ENCODE measurements around the gene SIL1. TPM values are rescaled to one million over a fixed set of nuclear protein-coding genes. Genes with fewer than 3 reads are reported as not detected.

Gene SIL1
- polyA plus RNA-seq, 1 donor (not counting 4 experiments of a cell fraction or from before 2014, with no cell fraction given) = 45.4 TPM

- Histone ChIP-seq H4K20me1 (ENCODE audit: control insufficient read depth, extremely low read depth, insufficient read depth, low read length) (no peaks in the 10 kb centered on the region), H2AFZ (ENCODE audit: control insufficient read depth, low read length) (peak overlapping the region; percentile 9), H3K27me3 (ENCODE audit: control insufficient read depth, extremely low read depth, insufficient read depth, low read length) (no peaks in the 10 kb centered on the region), H3K9me3 (ENCODE audit: control insufficient read depth, low read depth, low read length) (no peaks in the 10 kb centered on the region), H3K79me2 (ENCODE audit: control insufficient read depth, insufficient read depth, low read length) (peaks cover 20% of the 10 kb centered on the region), H3K36me3 (ENCODE audit: control insufficient read depth in 2 of 2, extremely low read depth in 1 of 2, insufficient read depth in 2 of 2, low read length in 2 of 2) (peaks cover 2% of the 10 kb centered on the region in 2 experiments), H3K9me1 (ENCODE audit: control insufficient read depth, extremely low read depth, insufficient read depth, low read length) (no peaks in the 10 kb centered on the region), H3K4me3 (ENCODE audit: control insufficient read depth in 2 of 3, extremely low read depth in 1 of 3, insufficient read depth in 2 of 3, low read depth in 1 of 3, low read length in 3 of 3) (no peak overlapping the region), H3K27ac (ENCODE audit: control insufficient read depth, insufficient read depth, low read length) (no peak overlapping the region), H3K9ac (ENCODE audit: control insufficient read depth, extremely low read depth, insufficient read depth, low read length) (no peak overlapping the region), H3K4me1 (ENCODE audit: control insufficient read depth, extremely low read depth, insufficient read depth, low read length) (peaks cover 10% of the 10 kb centered on the region), H3K4me2 (ENCODE audit: control insufficient read depth, extremely low read depth, insufficient read depth, low read depth, low read length) (no peak overlapping the region)
- DNase-seq (ENCODE audit: low read depth, low spot score) (no peak), FAIRE-seq (no peak)
- no peak for TF ChIP-seq EZH2 (IDR thresholded peaks at IDR 0.05; ENCODE audit: low read length)
- TF ChIP-seq CTCF (optimal IDR thresholded peaks at IDR 0.05 in 1 of 3, IDR thresholded peaks at IDR 0.05 in 1 of 3, conservative IDR thresholded peaks at IDR 0.05 in 1 of 3; ENCODE audit: extremely low read depth in 1 of 3, insufficient read depth in 2 of 3, low read length in 3 of 3) = no peak
- dilution Hi-C loops (cut with MboI; ENCODE audit: extremely low pct_ligation_motif_present, low sequenced_read_pairs) = no loop called here
Measured at GRCh38 chr5:139199321-139199720, 1.2 kb upstream of the SIL1 start.

GRCh38 chr5:139196296-139196956, 1.7 kb downstream of the SIL1 start:
- dilution Hi-C loops (cut with MboI; ENCODE audit: extremely low pct_ligation_motif_present, low sequenced_read_pairs) = no loop called here
- H3K79me2 ChIP-seq (ENCODE audit: control insufficient read depth, insufficient read depth, low read length) = peaks cover 26% of the 10 kb centered on the region
- TF ChIP-seq CTCF (optimal IDR thresholded peaks at IDR 0.05 in 1 of 3, IDR thresholded peaks at IDR 0.05 in 1 of 3, conservative IDR thresholded peaks at IDR 0.05 in 1 of 3; ENCODE audit: extremely low read depth in 1 of 3, insufficient read depth in 2 of 3, low read length in 3 of 3) = no peak
- TF ChIP-seq EZH2 (IDR thresholded peaks at IDR 0.05; ENCODE audit: low read length) = no peak
- peaks cover 3% of the 10 kb centered on the region for H4K20me1 ChIP-seq (ENCODE audit: control insufficient read depth, extremely low read depth, insufficient read depth, low read length)
- no peak overlapping the region for H2AFZ ChIP-seq (ENCODE audit: control insufficient read depth, low read length)
- no peak overlapping the region for H3K9ac ChIP-seq (ENCODE audit: control insufficient read depth, extremely low read depth, insufficient read depth, low read length)
- no peaks in the 10 kb centered on the region for H3K27me3 ChIP-seq (ENCODE audit: control insufficient read depth, extremely low read depth, insufficient read depth, low read length)
- H3K9me3 ChIP-seq (ENCODE audit: control insufficient read depth, low read depth, low read length) = no peaks in the 10 kb centered on the region
- peaks cover 3 to 10% of the 10 kb centered on the region in 2 experiments for H3K36me3 ChIP-seq (ENCODE audit: control insufficient read depth in 2 of 2, extremely low read depth in 1 of 2, insufficient read depth in 2 of 2, low read length in 2 of 2)
- H3K9me1 ChIP-seq (ENCODE audit: control insufficient read depth, extremely low read depth, insufficient read depth, low read length) = no peaks in the 10 kb centered on the region
- no peak overlapping the region for H3K27ac ChIP-seq (ENCODE audit: control insufficient read depth, insufficient read depth, low read length)
- peak overlapping the region; percentile 81 to 88 (median 83) for H3K4me3 ChIP-seq (ENCODE audit: control insufficient read depth in 2 of 3, extremely low read depth in 1 of 3, insufficient read depth in 2 of 3, low read depth in 1 of 3, low read length in 3 of 3)
- peaks cover 10% of the 10 kb centered on the region for H3K4me1 ChIP-seq (ENCODE audit: control insufficient read depth, extremely low read depth, insufficient read depth, low read length)
- DNase-seq (ENCODE audit: low read depth, low spot score) (no peak), FAIRE-seq (no peak)
- peak overlapping the region; percentile 85 for H3K4me2 ChIP-seq (ENCODE audit: control insufficient read depth, extremely low read depth, insufficient read depth, low read depth, low read length)
